HG03354 (cell line): Measurements from ENCODE around the gene CCNT2.
"Not testable (repeated sequence)": the region's sequence is repeated elsewhere in the genome, so short reads cannot be mapped to it uniquely, and the experiment has no call there.

ENCODE experiments used
- ATAC-seq: cut with Tn5 transposase; IDR thresholded peaks from one replicate; pipeline ENCODE4 v1.9.1; 2021; ENCODE audit warnings: mild to moderate bottlenecking; ENCODE audit not compliant: unreplicated experiment, poor library complexity, severe bottlenecking

CCNT2 gene

GRCh38 chr2:134973241-134974138 lies 54.9 kb downstream of the CCNT2 start:
- no peak for ATAC-seq

- ATAC-seq = no peak
These were observed 56.8 kb downstream of the CCNT2 start for GRCh38 chr2:134975281-134976009.

- no peak for ATAC-seq
These were observed 57.6 kb downstream of the CCNT2 start for GRCh38 chr2:134976074-134976702.

- not testable (repeated sequence) for ATAC-seq
These were observed 58.5 kb downstream of the CCNT2 start for GRCh38 chr2:134977104-134977503.

- ATAC-seq = no peak
These were observed 60.6 kb downstream of the CCNT2 start for GRCh38 chr2:134979221-134979620.

- no peak for ATAC-seq
These were observed 62.0 kb downstream of the CCNT2 start for GRCh38 chr2:134980639-134981038.

GRCh38 chr2:134982603-134983002 lies 64.0 kb downstream of the CCNT2 start:
- no peak for ATAC-seq

GRCh38 chr2:134985061-134985460 lies 66.4 kb downstream of the CCNT2 start:
- ATAC-seq = no peak

GRCh38 chr2:134988994-134989605 lies 70.5 kb downstream of the CCNT2 start:
- no peak for ATAC-seq

GRCh38 chr2:134999521-134999920 lies 80.9 kb downstream of the CCNT2 start:
- no peak for ATAC-seq

GRCh38 chr2:135002836-135003235 lies 84.2 kb downstream of the CCNT2 start:
- no peak for ATAC-seq

- peak; percentile 94 for ATAC-seq
These were observed 85.6 kb downstream of the CCNT2 start for GRCh38 chr2:135004005-135004746.

GRCh38 chr2:135005753-135006152 lies 87.1 kb downstream of the CCNT2 start:
- no peak for ATAC-seq
